GM12875 (cell line): ENCODE data around the gene TNRC18.

Source experiments
- H3K4me3 ChIP-seq: one replicate; pipeline ENCODE4 v1.5.1; 2011; ENCODE audit warnings: low read depth, low read length, control low read depth
- TF ChIP-seq, protein P1 (sequence below): IDR thresholded peaks from 2 replicates; pipeline ENCODE4 v1.5.1; 2011; ENCODE audit warnings: low read depth, mild to moderate bottlenecking, control low read depth, inconsistent platforms, low read length, moderate library complexity, borderline replicate concordance; ENCODE audit not compliant: insufficient read depth

TNRC18 gene

DNA sequence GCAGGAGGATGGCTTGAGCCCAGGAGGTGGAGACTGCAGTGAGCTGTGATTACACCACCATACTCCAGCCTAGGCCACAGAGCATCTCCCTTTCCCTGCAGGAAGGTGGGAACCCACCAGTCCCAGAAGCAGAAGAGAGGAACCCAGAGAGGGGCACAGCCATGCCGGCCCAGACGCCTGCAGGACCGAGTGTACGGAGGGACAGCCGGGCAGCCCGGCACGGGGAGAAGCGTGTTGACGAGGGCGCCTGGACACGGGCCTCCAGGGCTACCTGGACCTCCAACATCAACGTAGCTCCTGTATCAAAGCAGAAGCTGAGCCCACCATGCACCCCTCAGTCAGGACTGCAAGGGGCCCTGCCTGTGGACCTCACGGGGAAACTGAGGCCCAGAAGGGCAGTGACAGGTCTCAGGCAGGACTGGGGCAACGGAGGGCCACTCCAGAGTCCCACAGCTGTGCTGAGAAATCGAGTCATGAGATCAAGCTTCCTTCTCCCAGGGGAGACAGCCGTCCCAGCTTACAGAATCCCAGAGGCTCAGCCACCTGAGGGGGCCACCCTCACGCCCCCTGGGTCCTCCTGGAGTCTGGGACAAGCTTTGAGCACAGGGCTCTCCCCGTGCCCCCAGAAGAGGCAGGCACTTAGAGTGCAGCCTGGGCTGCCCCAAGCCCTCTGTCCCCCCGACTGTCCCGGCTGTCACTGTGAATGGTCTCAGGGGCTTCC is 43.1 kb downstream of the TNRC18 start:
- TF ChIP-seq, protein P1, sequence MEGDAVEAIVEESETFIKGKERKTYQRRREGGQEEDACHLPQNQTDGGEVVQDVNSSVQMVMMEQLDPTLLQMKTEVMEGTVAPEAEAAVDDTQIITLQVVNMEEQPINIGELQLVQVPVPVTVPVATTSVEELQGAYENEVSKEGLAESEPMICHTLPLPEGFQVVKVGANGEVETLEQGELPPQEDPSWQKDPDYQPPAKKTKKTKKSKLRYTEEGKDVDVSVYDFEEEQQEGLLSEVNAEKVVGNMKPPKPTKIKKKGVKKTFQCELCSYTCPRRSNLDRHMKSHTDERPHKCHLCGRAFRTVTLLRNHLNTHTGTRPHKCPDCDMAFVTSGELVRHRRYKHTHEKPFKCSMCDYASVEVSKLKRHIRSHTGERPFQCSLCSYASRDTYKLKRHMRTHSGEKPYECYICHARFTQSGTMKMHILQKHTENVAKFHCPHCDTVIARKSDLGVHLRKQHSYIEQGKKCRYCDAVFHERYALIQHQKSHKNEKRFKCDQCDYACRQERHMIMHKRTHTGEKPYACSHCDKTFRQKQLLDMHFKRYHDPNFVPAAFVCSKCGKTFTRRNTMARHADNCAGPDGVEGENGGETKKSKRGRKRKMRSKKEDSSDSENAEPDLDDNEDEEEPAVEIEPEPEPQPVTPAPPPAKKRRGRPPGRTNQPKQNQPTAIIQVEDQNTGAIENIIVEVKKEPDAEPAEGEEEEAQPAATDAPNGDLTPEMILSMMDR, result no peak
- H3K4me3 ChIP-seq, result no peak overlapping the region

DNA sequence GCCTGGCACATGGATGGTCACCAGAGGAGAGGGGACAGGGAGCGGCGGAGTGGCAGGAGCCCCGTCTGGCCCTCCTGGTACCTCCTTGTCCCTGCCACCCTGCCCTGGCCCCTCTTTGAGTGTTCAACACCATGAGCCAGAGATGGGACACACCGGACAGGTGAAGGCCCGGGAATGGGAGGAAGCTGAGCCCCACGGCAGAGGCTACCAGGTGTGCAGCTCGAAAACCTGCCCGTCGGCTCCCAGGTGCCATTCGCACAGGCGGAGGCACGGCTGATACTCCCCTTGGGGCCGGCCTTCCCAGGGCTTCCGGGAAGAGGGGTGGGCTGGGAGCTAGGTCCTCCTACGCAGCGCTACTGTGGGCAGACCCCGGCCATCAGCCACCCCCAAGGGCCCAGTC is 44.1 kb downstream of the TNRC18 start:
- H3K4me3 ChIP-seq, result no peak overlapping the region

DNA sequence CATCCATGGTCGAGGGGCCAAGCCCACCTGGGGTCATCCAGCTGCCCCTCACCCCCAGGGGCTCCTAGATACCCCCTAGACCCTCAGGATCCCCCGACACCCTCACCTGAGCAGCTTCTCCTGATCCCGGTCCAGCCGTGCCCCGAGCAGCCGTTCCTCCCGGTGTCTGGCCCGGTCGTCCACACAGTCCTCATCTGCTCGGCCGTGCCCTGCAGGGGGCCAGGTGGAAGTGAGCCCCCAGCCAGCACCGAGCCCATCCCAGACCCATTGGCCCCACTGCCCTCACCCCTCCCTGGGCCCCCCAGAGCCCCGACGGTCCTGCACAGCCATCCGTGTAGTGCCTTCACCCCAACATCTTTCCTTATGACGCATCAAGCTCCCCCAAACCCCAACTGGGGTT is 45.8 kb downstream of the TNRC18 start:
- no peak overlapping the region for H3K4me3 ChIP-seq
- TF ChIP-seq, protein P1, result no peak

More for the DNA sequence above, 44.1 kb downstream of the TNRC18 start:
- TF ChIP-seq, protein P1, result no peak

DNA sequence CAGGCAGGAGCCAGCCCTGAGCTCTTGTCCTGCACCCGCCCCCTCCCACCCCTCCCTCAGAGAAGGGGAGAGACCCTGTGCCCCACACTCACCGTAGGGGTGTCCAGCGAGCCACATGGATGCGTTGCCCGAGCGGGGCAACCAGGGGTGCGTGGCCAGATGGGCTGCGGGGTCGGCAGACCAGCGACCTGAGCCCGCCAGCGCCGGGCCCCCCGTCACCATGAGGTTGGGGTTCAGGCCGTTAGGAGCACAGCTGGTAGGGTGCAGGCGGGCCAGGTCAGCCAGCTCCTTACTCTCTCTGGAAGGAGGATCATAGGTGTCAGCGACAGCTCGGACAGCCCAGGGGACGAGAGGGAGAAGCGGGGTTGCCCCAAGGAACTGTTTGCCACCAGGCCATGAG is 46.4 kb downstream of the TNRC18 start:
- TF ChIP-seq, protein P1, result no peak
- no peak overlapping the region for H3K4me3 ChIP-seq

DNA sequence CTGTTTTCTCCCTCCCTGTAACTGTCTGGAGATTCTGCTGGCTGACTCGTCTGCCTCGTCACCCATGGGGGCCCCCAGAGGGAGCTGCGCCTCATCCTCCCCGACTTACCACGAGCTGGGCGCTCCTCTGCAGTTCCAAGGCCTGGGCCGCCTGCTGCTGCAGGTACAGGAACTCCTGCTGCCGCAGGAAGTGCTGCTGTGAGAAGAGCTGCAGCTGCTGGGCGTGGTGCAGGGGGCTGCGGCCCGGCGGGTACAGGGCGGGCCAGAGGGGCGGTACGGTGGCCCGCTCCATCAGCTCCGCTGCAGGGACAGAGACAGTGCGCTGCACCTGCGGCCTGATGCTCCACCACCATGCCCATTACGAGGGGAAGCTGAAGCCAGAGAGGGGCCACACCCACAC is 47.7 kb downstream of the TNRC18 start:
- TF ChIP-seq, protein P1, result no peak
- no peak overlapping the region for H3K4me3 ChIP-seq

DNA sequence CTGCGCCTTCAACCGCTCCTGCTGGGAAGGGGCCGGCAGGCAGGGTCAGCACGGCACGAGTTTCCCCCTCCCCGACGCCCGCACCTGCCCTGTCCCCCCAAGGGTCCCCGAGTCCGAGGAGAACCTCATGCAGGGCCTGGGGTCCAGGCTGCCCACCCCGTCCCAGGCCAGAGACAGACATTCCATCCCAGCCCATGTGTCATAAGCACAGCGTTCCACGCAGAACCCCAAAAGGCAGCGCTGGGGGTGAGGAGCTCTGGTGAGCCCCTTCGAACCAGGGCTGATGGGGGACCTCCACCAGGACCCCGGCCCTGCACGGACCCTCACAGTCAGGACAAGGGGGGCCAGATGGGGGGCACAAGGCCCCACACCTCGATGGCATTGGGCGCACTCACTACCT is 49.2 kb downstream of the TNRC18 start:
- TF ChIP-seq, protein P1, result no peak
- no peak overlapping the region for H3K4me3 ChIP-seq

DNA sequence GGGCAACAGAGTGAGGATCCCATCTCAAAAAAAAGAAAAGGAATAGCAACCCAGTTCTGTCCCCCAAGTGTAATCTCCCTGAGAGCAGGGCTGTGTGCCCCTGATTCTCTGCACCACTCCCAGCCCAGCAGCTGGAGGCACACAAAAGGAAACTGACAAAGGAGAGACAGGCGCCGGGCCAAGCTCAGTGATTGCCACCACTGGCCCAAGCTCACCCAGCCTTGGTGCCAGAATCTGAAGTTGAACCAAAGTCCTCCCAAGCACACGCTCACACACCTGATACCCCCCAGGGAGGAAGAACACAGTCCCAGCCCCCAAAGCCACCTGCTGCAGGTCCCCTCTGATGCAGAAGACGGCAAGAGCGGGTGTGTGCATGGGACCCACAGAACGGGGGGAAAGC is 50.3 kb downstream of the TNRC18 start:
- TF ChIP-seq, protein P1, result no peak
- H3K4me3 ChIP-seq, result no peak overlapping the region
